Frontal cortex (tissue), 1 donor: ENCODE results near the gene ZNF730. TPM values are rescaled to one million over a fixed set of nuclear protein-coding genes. Genes with fewer than 3 reads are reported as not detected.

Experiments used
- total RNA-seq: library from RNA; depleted of rRNA; stranded (reverse); fragments of >200 nt; gene quantifications from one replicate; pipeline ENCODE4 v1.2.3, GENCODE V29; 2014

Gene ZNF730
- total RNA-seq, 1 donor from 2014 or later: 25.3 TPM

Other genes with a start within 250 kb of the ZNF730 start
- 0.41 TPM for gene ZNF728, start 113.8 kb upstream of the ZNF730 start, total RNA-seq
- gene ZNF724, start 133.4 kb downstream of the ZNF730 start, total RNA-seq: 24.1 TPM